Measurements from ENCODE around the gene MAFG. TPM values are rescaled to one million over a fixed set of nuclear protein-coding genes. Genes with fewer than 3 reads are reported as not detected.

MAFG gene
- total RNA-seq, 1 donor from 2014 or later = 35.8 TPM

- Histone ChIP-seq H4K20me1 (ENCODE audit: insufficient read depth, low read length) (no peaks in the 10 kb centered on the region), H3K4me2 (ENCODE audit: low read length) (no peak overlapping the region), H3K27me3 (ENCODE audit: insufficient read depth, low read length) (peaks cover 31% of the 10 kb centered on the region), H3K9me3 (ENCODE audit: insufficient read depth, low read depth, low read length) (no peaks in the 10 kb centered on the region), H2AFZ (ENCODE audit: low read depth, low read length) (no peak overlapping the region), H3K4me1 (ENCODE audit: insufficient read depth, low read length) (peaks cover 7% of the 10 kb centered on the region), H3K27ac (ENCODE audit: low read depth, low read length) (no peak overlapping the region), H3K79me2 (ENCODE audit: insufficient read depth, low read length) (no peaks in the 10 kb centered on the region), H3K4me3 (ENCODE audit: insufficient read depth, low read depth, low read length) (no peak overlapping the region), H3K36me3 (ENCODE audit: insufficient read depth, low read length) (no peaks in the 10 kb centered on the region), H3K9ac (ENCODE audit: low read length) (no peak overlapping the region)
- TF ChIP-seq, protein P1, sequence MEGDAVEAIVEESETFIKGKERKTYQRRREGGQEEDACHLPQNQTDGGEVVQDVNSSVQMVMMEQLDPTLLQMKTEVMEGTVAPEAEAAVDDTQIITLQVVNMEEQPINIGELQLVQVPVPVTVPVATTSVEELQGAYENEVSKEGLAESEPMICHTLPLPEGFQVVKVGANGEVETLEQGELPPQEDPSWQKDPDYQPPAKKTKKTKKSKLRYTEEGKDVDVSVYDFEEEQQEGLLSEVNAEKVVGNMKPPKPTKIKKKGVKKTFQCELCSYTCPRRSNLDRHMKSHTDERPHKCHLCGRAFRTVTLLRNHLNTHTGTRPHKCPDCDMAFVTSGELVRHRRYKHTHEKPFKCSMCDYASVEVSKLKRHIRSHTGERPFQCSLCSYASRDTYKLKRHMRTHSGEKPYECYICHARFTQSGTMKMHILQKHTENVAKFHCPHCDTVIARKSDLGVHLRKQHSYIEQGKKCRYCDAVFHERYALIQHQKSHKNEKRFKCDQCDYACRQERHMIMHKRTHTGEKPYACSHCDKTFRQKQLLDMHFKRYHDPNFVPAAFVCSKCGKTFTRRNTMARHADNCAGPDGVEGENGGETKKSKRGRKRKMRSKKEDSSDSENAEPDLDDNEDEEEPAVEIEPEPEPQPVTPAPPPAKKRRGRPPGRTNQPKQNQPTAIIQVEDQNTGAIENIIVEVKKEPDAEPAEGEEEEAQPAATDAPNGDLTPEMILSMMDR (IDR thresholded peaks at IDR 0.05; ENCODE audit: insufficient read depth, low read depth, low read length) = no peak
- no peak for TF ChIP-seq EZH2 (IDR thresholded peaks at IDR 0.05; ENCODE audit: insufficient read depth, low read length)
- DNase-seq (ENCODE audit: low read depth) (no peak), FAIRE-seq (no peak)
- Mint-ChIP-seq H3K4me1 (ENCODE audit: low read depth, unreplicated experiment) (peaks cover 2% of the 10 kb centered on the region), H3K4me3 (ENCODE audit: unreplicated experiment) (no peak overlapping the region), H3K27ac (ENCODE audit: unreplicated experiment) (no peak overlapping the region), H3K27me3 (ENCODE audit: low read depth, unreplicated experiment) (peaks cover 16% of the 10 kb centered on the region), H3K36me3 (ENCODE audit: low read depth, unreplicated experiment) (no peaks in the 10 kb centered on the region), H3K9me3 (ENCODE audit: unreplicated experiment) (no peaks in the 10 kb centered on the region)
Observed at GRCh38 chr17:81966343-81967243, 39.1 kb upstream of the MAFG start.

DNA sequence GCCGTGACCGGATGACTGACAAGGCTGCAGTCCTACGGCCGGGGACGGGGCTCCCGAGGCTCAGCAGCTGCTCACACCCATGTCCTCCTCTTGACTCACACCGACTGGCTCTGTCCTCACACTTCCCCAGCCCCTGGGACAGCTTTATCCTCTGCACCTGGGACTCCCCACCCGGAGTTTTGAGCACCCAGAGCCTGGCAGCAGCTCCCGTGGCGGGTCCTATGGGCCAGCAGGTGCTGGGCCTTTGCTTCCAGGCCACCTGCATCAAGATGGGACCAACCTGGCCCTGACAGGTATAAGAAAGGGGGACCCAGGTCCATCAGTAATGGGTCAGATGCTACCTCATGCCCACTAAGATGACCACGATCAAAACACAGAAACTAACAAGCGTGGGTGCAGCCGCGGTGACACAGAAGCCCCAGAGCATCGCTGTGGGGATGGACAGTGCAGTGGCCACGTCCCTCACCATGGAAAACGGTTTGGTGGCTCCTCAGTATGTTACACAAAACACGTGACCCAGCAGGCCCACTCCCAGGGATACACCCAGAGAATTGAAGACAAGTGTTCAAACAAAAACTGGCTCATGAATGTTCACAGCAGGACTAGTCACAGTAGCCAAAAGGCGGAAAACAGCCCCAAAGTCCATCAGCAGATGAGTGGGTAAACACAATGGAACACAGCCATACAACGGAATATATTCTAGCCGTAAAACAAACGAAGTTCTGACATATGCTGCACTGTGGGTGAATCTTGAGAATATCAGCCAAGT lies 36.7 kb upstream of the MAFG start:
- no peak overlapping the region for H3K4me2 ChIP-seq (ENCODE audit: low read length)
- H3K27me3 ChIP-seq (ENCODE audit: insufficient read depth, low read length) = peaks cover 37% of the 10 kb centered on the region
- H3K4me1 ChIP-seq (ENCODE audit: insufficient read depth, low read length) = peaks cover 7% of the 10 kb centered on the region
- no peak for TF ChIP-seq EZH2 (IDR thresholded peaks at IDR 0.05; ENCODE audit: insufficient read depth, low read length)
- TF ChIP-seq, protein P1 (IDR thresholded peaks at IDR 0.05; ENCODE audit: insufficient read depth, low read depth, low read length) = no peak
- FAIRE-seq = no peak
- no peak overlapping the region for H3K9ac ChIP-seq (ENCODE audit: low read length)
- Mint-ChIP-seq H3K27me3 (ENCODE audit: low read depth, unreplicated experiment) (peaks cover 12% of the 10 kb centered on the region), H3K4me3 (ENCODE audit: unreplicated experiment) (no peak overlapping the region), H3K27ac (ENCODE audit: unreplicated experiment) (no peak overlapping the region), H3K36me3 (ENCODE audit: low read depth, unreplicated experiment) (no peaks in the 10 kb centered on the region), H3K9me3 (ENCODE audit: unreplicated experiment) (no peaks in the 10 kb centered on the region), H3K4me1 (ENCODE audit: low read depth, unreplicated experiment) (peaks cover 2% of the 10 kb centered on the region)
- H3K9me3 ChIP-seq (ENCODE audit: insufficient read depth, low read depth, low read length) = no peaks in the 10 kb centered on the region
- no peak overlapping the region for H3K4me3 ChIP-seq (ENCODE audit: insufficient read depth, low read depth, low read length)
- DNase-seq (ENCODE audit: low read depth) = no peak
- no peak overlapping the region for H2AFZ ChIP-seq (ENCODE audit: low read depth, low read length)
- no peaks in the 10 kb centered on the region for H4K20me1 ChIP-seq (ENCODE audit: insufficient read depth, low read length)
- H3K27ac ChIP-seq (ENCODE audit: low read depth, low read length) = no peak overlapping the region
- H3K36me3 ChIP-seq (ENCODE audit: insufficient read depth, low read length) = no peaks in the 10 kb centered on the region
- H3K79me2 ChIP-seq (ENCODE audit: insufficient read depth, low read length) = no peaks in the 10 kb centered on the region

Data from astrocyte (in vitro differentiated cells and primary cell).